Prostate gland (tissue), 2 donors: ENCODE results near the gene APLF.
A peak's percentile ranks its signal among the peaks of the same experiment; 100 is the strongest.

Experiments used
- CTCF ChIP-seq, 4 experiments: fragments of 200-600 bp in 2 of 4; fragments of 450-650 bp in 2 of 4; sonication (generic) in 2 of 4; IDR thresholded peaks; 1 replicate in 3 of 4; 2 replicates in 1 of 4; pipeline ENCODE4 v1.5.1; 2016 to 2019; ENCODE audit warnings: antibody characterized with exemption in 4 of 4, mild to moderate bottlenecking in 2 of 4, moderate library complexity in 2 of 4
- POLR2A ChIP-seq: fragments of 450-650 bp; IDR thresholded peaks from one replicate; pipeline ENCODE4 v1.6.1; 2016; ENCODE audit warnings: antibody characterized with exemption, mild to moderate bottlenecking
- POLR2AphosphoS5 ChIP-seq: sonication (generic); formaldehyde crosslinking; IDR thresholded peaks from one replicate; pipeline ENCODE4 v1.6.1; 2017; ENCODE audit warnings: antibody characterized with exemption

GRCh38 chr2:68487773-68488355, 20.5 kb downstream of the APLF start:
- peak; percentile 12 to 58 (median 37) for TF ChIP-seq CTCF (IDR thresholded peaks at IDR 0.05)
- TF ChIP-seq POLR2A = no peak
- no peak for TF ChIP-seq POLR2AphosphoS5
